Measurements from ENCODE around the gene ATP10D.
"Not testable (repeated sequence)": the region's sequence is repeated elsewhere in the genome, so short reads cannot be mapped to it uniquely, and the experiment has no call there.

DNA sequence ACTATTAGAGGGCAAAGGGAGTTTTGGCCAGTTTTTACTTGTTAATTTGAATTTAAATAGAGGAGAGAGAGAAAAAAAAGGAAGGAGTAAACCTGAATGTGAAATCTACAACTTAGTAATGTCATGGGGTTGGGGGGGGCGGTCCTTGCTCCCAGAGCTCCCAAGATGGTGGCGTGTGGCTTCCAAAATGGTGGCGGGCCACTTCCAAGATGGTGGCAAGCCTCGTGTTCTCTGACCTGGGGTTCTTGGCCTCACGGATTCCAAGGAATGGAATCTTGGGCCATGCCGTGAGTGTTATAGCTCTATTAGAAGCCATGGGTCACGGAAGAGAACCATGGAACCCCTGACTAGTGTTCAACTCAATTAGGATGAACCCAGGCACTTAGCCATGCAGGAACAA lies 65.3 kb downstream of the ATP10D start:
- TF ChIP-seq, protein P1, sequence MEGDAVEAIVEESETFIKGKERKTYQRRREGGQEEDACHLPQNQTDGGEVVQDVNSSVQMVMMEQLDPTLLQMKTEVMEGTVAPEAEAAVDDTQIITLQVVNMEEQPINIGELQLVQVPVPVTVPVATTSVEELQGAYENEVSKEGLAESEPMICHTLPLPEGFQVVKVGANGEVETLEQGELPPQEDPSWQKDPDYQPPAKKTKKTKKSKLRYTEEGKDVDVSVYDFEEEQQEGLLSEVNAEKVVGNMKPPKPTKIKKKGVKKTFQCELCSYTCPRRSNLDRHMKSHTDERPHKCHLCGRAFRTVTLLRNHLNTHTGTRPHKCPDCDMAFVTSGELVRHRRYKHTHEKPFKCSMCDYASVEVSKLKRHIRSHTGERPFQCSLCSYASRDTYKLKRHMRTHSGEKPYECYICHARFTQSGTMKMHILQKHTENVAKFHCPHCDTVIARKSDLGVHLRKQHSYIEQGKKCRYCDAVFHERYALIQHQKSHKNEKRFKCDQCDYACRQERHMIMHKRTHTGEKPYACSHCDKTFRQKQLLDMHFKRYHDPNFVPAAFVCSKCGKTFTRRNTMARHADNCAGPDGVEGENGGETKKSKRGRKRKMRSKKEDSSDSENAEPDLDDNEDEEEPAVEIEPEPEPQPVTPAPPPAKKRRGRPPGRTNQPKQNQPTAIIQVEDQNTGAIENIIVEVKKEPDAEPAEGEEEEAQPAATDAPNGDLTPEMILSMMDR (IDR thresholded peaks at IDR 0.05) = not testable (repeated sequence)
- not testable (repeated sequence) for TF ChIP-seq POLR2A (IDR thresholded peaks at IDR 0.05)
